Kidney (tissue), 14 donors: ENCODE results near the gene RGS14. TPM values are rescaled to one million over a fixed set of nuclear protein-coding genes. Genes with fewer than 3 reads are reported as not detected.

ENCODE experiments used
- DNase-seq, 5 donors: peaks; one replicate each; pipeline ENCODE4 v3.0.0-alpha.2; 2013 to 2020
- FAIRE-seq: peaks from 2 replicates; lab custom pipeline; 2012; peaks lifted over from hg19 to GRCh38; lab: Jason Lieb, UNC
- H3K27ac ChIP-seq, 2 donors: one replicate each; pipeline ENCODE4 v1.7.0; 2013; ENCODE audit warnings: low read depth in 2 of 2, low read length in 2 of 2, inconsistent platforms in 1 of 2
- H3K27me3 ChIP-seq: one replicate; pipeline ENCODE4 v1.7.1; 2013; ENCODE audit warnings: low read length, inconsistent platforms; ENCODE audit not compliant: control insufficient read depth, insufficient read depth
- H3K36me3 ChIP-seq, 3 donors: one replicate each; pipeline versions ENCODE4 v1.7.0 to v1.7.1; 2013; ENCODE audit warnings: low read length in 3 of 3, control low read depth in 1 of 3, inconsistent platforms in 1 of 3; ENCODE audit not compliant: insufficient read depth in 3 of 3, control insufficient read depth in 2 of 3
- H3K4me1 ChIP-seq, 3 donors: one replicate each; pipeline versions ENCODE4 v1.7.0 to v1.7.1; 2013; ENCODE audit warnings: low read length in 3 of 3, inconsistent platforms in 1 of 3, low read depth in 1 of 3; ENCODE audit not compliant: control insufficient read depth in 2 of 3, insufficient read depth in 2 of 3
- H3K4me3 ChIP-seq, 3 donors: one replicate each; pipeline versions ENCODE4 v1.7.0 to v1.8.1; 2013; ENCODE audit warnings: low read length in 3 of 3, control low read depth in 1 of 3, inconsistent platforms in 1 of 3
- H3K9ac ChIP-seq, 3 donors: one replicate each; pipeline versions ENCODE4 v1.7.0 to v1.7.1; 2013; ENCODE audit warnings: low read length in 3 of 3, control low read depth in 1 of 3, inconsistent platforms in 1 of 3
- H3K9me3 ChIP-seq, 3 donors: one replicate each; pipeline versions ENCODE4 v1.7.0 to v1.7.1; 2013; ENCODE audit warnings: low read length in 3 of 3, control low read depth in 1 of 3, inconsistent platforms in 1 of 3; ENCODE audit not compliant: control insufficient read depth in 2 of 3, insufficient read depth in 1 of 3
- intact Hi-C: fragments of 100-400 bp; cut with DNase I; formaldehyde crosslinking; loops from one replicate; pipeline ENCODE4 v1.11.1; 2022
- polyA plus RNA-seq: library from polyadenylated mRNA; stranded (reverse); fragments of 350-450 nt; fragmentation: Illumina TruSeq; extraction: RNeasy Lipid Tissue Mini Kit (QIAGEN cat#74804); gene quantifications from one replicate; pipeline ENCODE4 v1.2.3, GENCODE V29; 2014; ENCODE audit warnings: low read depth, low replicate concordance; ENCODE audit not compliant: insufficient read depth
- total RNA-seq: library from RNA; stranded (reverse); fragmentation: NEBNext Ultra II Directional; extraction: Animal tissue kit (Norgen Biotek cat#: 25700); gene quantifications from one replicate; pipeline ENCODE4 v1.2.1, GENCODE V29; 2021
- TF ChIP-seq, protein P1 (sequence below): IDR thresholded peaks from 3 replicates; pipeline ENCODE4 v1.5.1; 2012; ENCODE audit warnings: mild to moderate bottlenecking, moderate library complexity, borderline replicate concordance; ENCODE audit not compliant: insufficient read depth; ENCODE audit errors: extremely low read depth
- donor health status: control.
- donor health status: control.
- donor health status: control.
- donor health status: control.
- donor health status: control.
- donor health status: DM: yes; HTN: yes; CAD: no.
- donor health status: Normal renal cell carcinoma (clear cell type).

Gene RGS14
- total and polyA plus RNA-seq, 2 donors from 2014 or later = 28.4 to 56.3 TPM

DNA sequence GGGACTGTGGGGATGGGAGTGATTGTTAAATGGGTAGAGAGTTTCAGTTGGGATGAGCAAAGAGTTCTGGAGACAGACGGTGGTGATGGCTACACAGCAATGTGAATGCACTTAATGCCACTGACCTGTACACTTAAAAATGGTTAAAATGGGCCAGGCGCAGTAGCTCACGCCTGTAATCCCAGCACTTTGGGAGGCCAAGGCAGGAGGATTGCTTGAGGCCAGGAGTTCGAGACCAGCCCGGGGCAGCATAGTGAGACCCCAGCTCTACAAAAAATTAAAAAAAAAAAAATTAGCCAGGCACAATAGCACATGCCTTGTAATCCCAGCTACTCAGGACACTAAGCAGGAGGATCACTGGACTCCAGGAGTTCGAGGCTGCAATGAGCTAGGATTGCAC lies 13.9 kb upstream of the RGS14 start:
- no peak for FAIRE-seq
- Histone ChIP-seq H3K4me3 (no peak overlapping the region), H3K9ac (no peak overlapping the region), H3K9me3 (no peaks in the 10 kb centered on the region), H3K27ac (no peak overlapping the region), H3K4me1 (no peaks in the 10 kb centered on the region), H3K27me3 (no peaks in the 10 kb centered on the region), H3K36me3 (peaks cover 2 to 13% (median 7%) of the 10 kb centered on the region in 3 donors)
- peak in 1 of 5 donors; percentile 8 for DNase-seq
- intact Hi-C loops = no loop called here
- TF ChIP-seq, protein P1, sequence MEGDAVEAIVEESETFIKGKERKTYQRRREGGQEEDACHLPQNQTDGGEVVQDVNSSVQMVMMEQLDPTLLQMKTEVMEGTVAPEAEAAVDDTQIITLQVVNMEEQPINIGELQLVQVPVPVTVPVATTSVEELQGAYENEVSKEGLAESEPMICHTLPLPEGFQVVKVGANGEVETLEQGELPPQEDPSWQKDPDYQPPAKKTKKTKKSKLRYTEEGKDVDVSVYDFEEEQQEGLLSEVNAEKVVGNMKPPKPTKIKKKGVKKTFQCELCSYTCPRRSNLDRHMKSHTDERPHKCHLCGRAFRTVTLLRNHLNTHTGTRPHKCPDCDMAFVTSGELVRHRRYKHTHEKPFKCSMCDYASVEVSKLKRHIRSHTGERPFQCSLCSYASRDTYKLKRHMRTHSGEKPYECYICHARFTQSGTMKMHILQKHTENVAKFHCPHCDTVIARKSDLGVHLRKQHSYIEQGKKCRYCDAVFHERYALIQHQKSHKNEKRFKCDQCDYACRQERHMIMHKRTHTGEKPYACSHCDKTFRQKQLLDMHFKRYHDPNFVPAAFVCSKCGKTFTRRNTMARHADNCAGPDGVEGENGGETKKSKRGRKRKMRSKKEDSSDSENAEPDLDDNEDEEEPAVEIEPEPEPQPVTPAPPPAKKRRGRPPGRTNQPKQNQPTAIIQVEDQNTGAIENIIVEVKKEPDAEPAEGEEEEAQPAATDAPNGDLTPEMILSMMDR = no peak

DNA sequence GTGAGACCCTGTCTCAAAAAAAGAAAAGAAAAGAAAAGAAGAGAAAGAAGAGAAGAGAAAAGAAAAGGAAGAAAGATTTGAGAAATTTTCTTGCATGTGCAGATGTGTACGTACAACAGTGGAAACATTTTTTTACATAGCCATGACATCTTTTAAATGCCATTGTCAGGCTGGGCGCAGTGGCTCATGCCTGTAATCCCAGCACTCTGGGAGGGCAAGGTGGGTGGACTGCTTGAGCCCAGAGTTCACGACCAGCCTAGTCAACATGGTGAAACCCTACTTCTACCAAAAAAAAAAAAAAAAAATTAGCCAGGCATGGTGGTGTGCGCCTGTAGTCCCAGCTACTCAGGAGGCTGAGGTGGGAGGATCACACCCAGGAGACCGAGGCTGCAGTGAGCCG lies 12.8 kb upstream of the RGS14 start:
- Histone ChIP-seq H3K9ac (no peak overlapping the region), H3K36me3 (peaks cover 2 to 7% (median 5%) of the 10 kb centered on the region in 3 donors), H3K27me3 (no peaks in the 10 kb centered on the region), H3K27ac (no peak overlapping the region), H3K9me3 (no peaks in the 10 kb centered on the region), H3K4me3 (no peak overlapping the region), H3K4me1 (peaks cover 0 to 3% (median 2%) of the 10 kb centered on the region in 3 donors)
- DNase-seq = peak in 1 of 5 donors; percentile 20
- FAIRE-seq = no peak
- TF ChIP-seq, protein P1 = no peak
- intact Hi-C loops = no loop called here

DNA sequence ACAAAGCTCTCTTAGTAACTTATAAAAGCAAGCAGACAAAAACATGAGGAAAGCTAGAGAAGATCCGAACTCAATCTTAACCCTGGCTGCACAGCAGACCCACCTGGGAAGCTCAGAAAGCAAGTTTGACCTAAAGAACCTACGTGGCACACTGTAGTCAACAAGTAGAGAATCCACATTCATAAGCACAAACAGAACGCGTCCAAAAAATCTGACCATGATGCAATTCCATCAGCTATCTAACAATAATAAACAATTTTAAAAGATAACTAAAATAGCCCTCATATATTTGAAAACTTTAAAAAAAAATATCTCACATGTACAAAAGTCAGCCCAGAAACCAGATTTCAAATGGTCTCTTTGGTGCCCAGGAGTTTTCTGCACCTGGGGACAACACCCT lies 10.9 kb upstream of the RGS14 start:
- no peak for DNase-seq

More for the DNA sequence above, 10.9 kb upstream of the RGS14 start:
- Histone ChIP-seq H3K4me3 (no peak overlapping the region), H3K4me1 (peaks cover 4 to 14% (median 13%) of the 10 kb centered on the region in 3 donors), H3K27ac (no peak overlapping the region), H3K36me3 (peaks cover 0 to 7% (median 5%) of the 10 kb centered on the region in 3 donors), H3K27me3 (no peaks in the 10 kb centered on the region), H3K9ac (no peak overlapping the region), H3K9me3 (no peaks in the 10 kb centered on the region)
- intact Hi-C loops = no loop called here
- TF ChIP-seq, protein P1 = no peak
- FAIRE-seq = no peak
